Vagina (tissue), 2 donors: ENCODE data around the gene GPAT3. TPM values are rescaled to one million over a fixed set of nuclear protein-coding genes. Genes with fewer than 3 reads are reported as not detected.

Source experiments
- DNase-seq, 2 donors: peaks; one replicate each; pipeline ENCODE4 v3.0.0-alpha.2; 2017; ENCODE audit errors: extremely low spot score in 2 of 2
- H3K27ac ChIP-seq: fragments of 200-600 bp; sonication (generic); one replicate; pipeline ENCODE4 v1.5.1; 2019
- H3K27me3 ChIP-seq: fragments of 200-600 bp; sonication (generic); one replicate; pipeline ENCODE4 v1.5.1; 2019
- H3K36me3 ChIP-seq, 2 donors: fragments of 200-600 bp; sonication (generic); one replicate each; pipeline ENCODE4 v1.5.1; 2017 to 2019
- H3K4me1 ChIP-seq: fragments of 200-600 bp; sonication (generic); one replicate; pipeline ENCODE4 v1.5.1; 2019
- H3K4me3 ChIP-seq, 2 donors: fragments of 200-600 bp; sonication (generic); 1 replicate in 1 of 2; 2 replicates in 1 of 2; pipeline ENCODE4 v1.5.1; 2016 to 2019
- H3K9me3 ChIP-seq: fragments of 200-600 bp; sonication (generic); one replicate; pipeline ENCODE4 v1.5.1; 2019
- CTCF ChIP-seq, 3 experiments: fragments of 450-650 bp in 2 of 3; fragments of 200-600 bp in 1 of 3; sonication (generic) in 1 of 3; IDR thresholded peaks; one replicate each; pipeline ENCODE4 v1.5.1; 2017 to 2019; ENCODE audit warnings: antibody characterized with exemption in 3 of 3, mild to moderate bottlenecking in 2 of 3, moderate library complexity in 2 of 3
- POLR2A ChIP-seq, 2 donors: fragments of 450-650 bp; IDR thresholded peaks; one replicate each; pipeline ENCODE4 v1.6.1; 2017; ENCODE audit warnings: antibody characterized with exemption in 2 of 2, mild to moderate bottlenecking in 2 of 2, moderate library complexity in 2 of 2
- POLR2AphosphoS5 ChIP-seq, 2 donors: sonication (generic); formaldehyde crosslinking; IDR thresholded peaks; one replicate each; pipeline ENCODE4 v1.9.0; 2017; ENCODE audit warnings: antibody characterized with exemption in 2 of 2, mild to moderate bottlenecking in 2 of 2, low read depth in 1 of 2; ENCODE audit not compliant: insufficient read depth in 1 of 2
- intact Hi-C: fragments of 100-400 bp; cut with DNase I; formaldehyde crosslinking; loops from one replicate; pipeline ENCODE4 v1.15.1; 2023
- total RNA-seq: library from RNA; depleted of rRNA; stranded (reverse); fragments of >200 nt; gene quantifications from one replicate; pipeline ENCODE4 v1.2.3, GENCODE V29; 2016

The GPAT3 gene
- total RNA-seq, 1 donor from 2014 or later = 5.2 TPM

- intact Hi-C loops = no loop called here
- H3K4me1 ChIP-seq = peaks cover 8% of the 10 kb centered on the region
- TF ChIP-seq POLR2A (IDR thresholded peaks at IDR 0.05) (no peak), POLR2AphosphoS5 (IDR thresholded peaks at IDR 0.05; ENCODE audit: insufficient read depth in 1 of 2, low read depth in 1 of 2) (no peak), CTCF (IDR thresholded peaks at IDR 0.05) (no peak)
- DNase-seq = no peak
- no peaks in the 10 kb centered on the region for H3K27me3 ChIP-seq
- no peaks in the 10 kb centered on the region for H3K9me3 ChIP-seq
- H3K27ac ChIP-seq = no peak overlapping the region
- H3K36me3 ChIP-seq = no peaks in the 10 kb centered on the region
- H3K4me3 ChIP-seq = no peak overlapping the region
These were observed 25.5 kb downstream of the GPAT3 start for GRCh38 chr4:83561381-83561780.

- TF ChIP-seq POLR2AphosphoS5 (IDR thresholded peaks at IDR 0.05; ENCODE audit: insufficient read depth in 1 of 2, low read depth in 1 of 2) (no peak), POLR2A (IDR thresholded peaks at IDR 0.05) (no peak), CTCF (IDR thresholded peaks at IDR 0.05) (no peak)
- DNase-seq = no peak
These were observed 28.1 kb downstream of the GPAT3 start for GRCh38 chr4:83563998-83564397.

GRCh38 chr4:83568062-83568461 is 32.2 kb downstream of the GPAT3 start:
- TF ChIP-seq POLR2AphosphoS5 (IDR thresholded peaks at IDR 0.05; ENCODE audit: insufficient read depth in 1 of 2, low read depth in 1 of 2) = no peak
- no peak for TF ChIP-seq POLR2A (IDR thresholded peaks at IDR 0.05)
- no peak for TF ChIP-seq CTCF (IDR thresholded peaks at IDR 0.05)
- H3K9me3 ChIP-seq = no peaks in the 10 kb centered on the region
- DNase-seq = no peak
- no peak overlapping the region for H3K27ac ChIP-seq
- no peak overlapping the region for H3K4me3 ChIP-seq
- intact Hi-C loops = no loop called here
- no peaks in the 10 kb centered on the region for H3K27me3 ChIP-seq
- no peaks in the 10 kb centered on the region for H3K4me1 ChIP-seq
- no peaks in the 10 kb centered on the region for H3K36me3 ChIP-seq

More at GRCh38 chr4:83563998-83564397, 28.1 kb downstream of the GPAT3 start:
- Histone ChIP-seq H3K9me3 (no peaks in the 10 kb centered on the region), H3K4me1 (peaks cover 7% of the 10 kb centered on the region), H3K36me3 (no peaks in the 10 kb centered on the region), H3K4me3 (no peak overlapping the region), H3K27me3 (no peaks in the 10 kb centered on the region), H3K27ac (no peak overlapping the region)
- intact Hi-C loops = no loop called here

- Histone ChIP-seq H3K27me3 (no peaks in the 10 kb centered on the region), H3K36me3 (no peaks in the 10 kb centered on the region), H3K27ac (no peak overlapping the region), H3K9me3 (no peaks in the 10 kb centered on the region), H3K4me1 (no peaks in the 10 kb centered on the region), H3K4me3 (no peak overlapping the region)
- DNase-seq = no peak
- TF ChIP-seq CTCF (IDR thresholded peaks at IDR 0.05) = no peak
- TF ChIP-seq POLR2A (IDR thresholded peaks at IDR 0.05) = no peak
- no peak for TF ChIP-seq POLR2AphosphoS5 (IDR thresholded peaks at IDR 0.05; ENCODE audit: insufficient read depth in 1 of 2, low read depth in 1 of 2)
- intact Hi-C loops = no loop called here
These were observed 33.5 kb downstream of the GPAT3 start for GRCh38 chr4:83569429-83569828.

- Histone ChIP-seq H3K27me3 (no peaks in the 10 kb centered on the region), H3K27ac (no peak overlapping the region), H3K9me3 (no peaks in the 10 kb centered on the region), H3K4me3 (no peak overlapping the region), H3K4me1 (no peaks in the 10 kb centered on the region), H3K36me3 (no peaks in the 10 kb centered on the region)
- no peak for DNase-seq
- TF ChIP-seq POLR2AphosphoS5 (IDR thresholded peaks at IDR 0.05; ENCODE audit: insufficient read depth in 1 of 2, low read depth in 1 of 2) = no peak
- TF ChIP-seq CTCF (IDR thresholded peaks at IDR 0.05) = no peak
- TF ChIP-seq POLR2A (IDR thresholded peaks at IDR 0.05) = no peak
- intact Hi-C loops = no loop called here
These were observed 34.1 kb downstream of the GPAT3 start for GRCh38 chr4:83569987-83570386.
